Esophagus squamous epithelium (tissue), 4 donors: Measurements from ENCODE around the gene LARGE2.

Source experiments
- CTCF ChIP-seq, 6 experiments: fragments of 450-650 bp in 4 of 6; fragments of 200-600 bp in 2 of 6; sonication (generic) in 2 of 6; IDR thresholded peaks; one replicate each; pipeline ENCODE4 v1.5.1; 2016 to 2019; ENCODE audit warnings: antibody characterized with exemption in 6 of 6, mild to moderate bottlenecking in 4 of 6, moderate library complexity in 4 of 6
- POLR2A ChIP-seq, 4 donors: fragments of 450-650 bp; IDR thresholded peaks; one replicate each; pipeline ENCODE4 v1.6.1; 2017; ENCODE audit warnings: antibody characterized with exemption in 4 of 4, mild to moderate bottlenecking in 4 of 4, moderate library complexity in 3 of 4

- TF ChIP-seq CTCF (IDR thresholded peaks at IDR 0.05) (no peak), POLR2A (IDR thresholded peaks at IDR 0.05) (no peak)
Observed at GRCh38 chr11:45905095-45905494, 17.4 kb upstream of the LARGE2 start.
